PC-9 (cell line): ENCODE results near the gene LRRFIP1.

Source experiments
- CTCF ChIP-seq: fragments of 200-600 bp; sonication (generic); conservative IDR thresholded peaks from 2 replicates; pipeline ENCODE4 v1.6.1; 2017; ENCODE audit warnings: mixed run types, antibody characterized with exemption, mild to moderate bottlenecking, moderate library complexity
- EZH2 ChIP-seq: fragments of 200-600 bp; sonication (generic); IDR thresholded peaks from 2 replicates; pipeline ENCODE4 v1.8.0; 2017; ENCODE audit warnings: antibody characterized with exemption, low read depth

GRCh38 chr2:237645261-237645660 is 17.9 kb downstream of the LRRFIP1 start:
- no peak for TF ChIP-seq CTCF
- no peak for TF ChIP-seq EZH2
